ENCODE results near the gene ARHGAP5.

The ARHGAP5 gene

DNA sequence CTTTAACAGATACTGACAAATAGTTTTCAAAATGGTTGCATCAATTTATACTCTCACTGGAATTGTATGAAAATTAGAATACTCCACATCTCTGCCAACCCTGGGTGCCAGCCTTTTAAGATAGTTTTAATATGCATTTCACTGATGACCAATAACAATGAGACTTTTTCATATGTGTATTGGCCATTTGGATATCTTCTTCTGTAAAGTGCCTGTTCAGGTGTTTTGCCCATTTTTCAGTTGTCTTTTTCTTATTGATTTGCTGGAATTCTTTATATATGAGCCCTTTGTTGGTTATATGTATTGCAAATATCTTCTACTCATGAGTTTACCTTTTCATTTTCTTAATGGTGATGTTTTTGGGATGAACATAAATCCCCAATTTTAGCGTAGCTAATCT, 108.0 kb downstream of the ARHGAP5 start:
- DNase-seq: no peak

DNA sequence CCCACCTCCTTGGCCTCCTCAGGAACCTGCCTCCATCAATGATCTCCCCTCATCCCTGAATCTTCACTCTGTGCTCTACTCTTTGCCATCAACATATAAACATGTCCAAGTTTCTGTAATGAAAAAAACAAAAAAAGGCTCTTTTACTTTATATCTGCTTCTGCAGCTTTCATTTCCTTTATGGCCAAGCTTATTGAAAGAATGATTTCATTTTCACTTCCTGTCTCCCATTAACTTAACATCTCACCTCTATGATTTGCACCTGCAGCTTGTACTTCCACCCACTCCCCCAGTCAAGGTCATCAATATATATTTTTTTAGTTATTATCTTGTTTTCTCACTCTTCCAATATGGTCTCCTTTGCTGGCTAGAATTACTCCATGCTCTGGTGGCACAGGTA, 109.1 kb downstream of the ARHGAP5 start:
- no peak for DNase-seq

DNA sequence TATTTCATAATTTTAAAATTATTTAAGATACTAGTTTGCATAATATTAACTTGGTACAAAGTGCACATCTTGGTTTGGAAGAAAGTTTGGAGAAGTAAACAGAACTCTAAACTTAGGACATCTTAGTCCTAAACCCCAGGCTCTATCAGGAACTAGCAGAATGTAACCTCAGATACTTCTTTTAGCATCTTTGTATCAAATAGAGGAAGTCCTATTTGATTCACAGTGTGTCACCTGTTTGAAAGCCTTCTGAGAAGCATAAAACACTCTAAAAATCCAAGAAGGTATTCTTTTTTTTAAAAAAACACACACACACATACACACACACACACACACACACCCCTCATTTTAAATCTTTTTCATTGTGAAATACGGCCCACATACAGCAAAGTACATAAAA, 112.7 kb downstream of the ARHGAP5 start:
- no peak for DNase-seq

GRCh38 chr14:32190673-32191072, 113.6 kb downstream of the ARHGAP5 start:
- no peak for DNase-seq

DNA sequence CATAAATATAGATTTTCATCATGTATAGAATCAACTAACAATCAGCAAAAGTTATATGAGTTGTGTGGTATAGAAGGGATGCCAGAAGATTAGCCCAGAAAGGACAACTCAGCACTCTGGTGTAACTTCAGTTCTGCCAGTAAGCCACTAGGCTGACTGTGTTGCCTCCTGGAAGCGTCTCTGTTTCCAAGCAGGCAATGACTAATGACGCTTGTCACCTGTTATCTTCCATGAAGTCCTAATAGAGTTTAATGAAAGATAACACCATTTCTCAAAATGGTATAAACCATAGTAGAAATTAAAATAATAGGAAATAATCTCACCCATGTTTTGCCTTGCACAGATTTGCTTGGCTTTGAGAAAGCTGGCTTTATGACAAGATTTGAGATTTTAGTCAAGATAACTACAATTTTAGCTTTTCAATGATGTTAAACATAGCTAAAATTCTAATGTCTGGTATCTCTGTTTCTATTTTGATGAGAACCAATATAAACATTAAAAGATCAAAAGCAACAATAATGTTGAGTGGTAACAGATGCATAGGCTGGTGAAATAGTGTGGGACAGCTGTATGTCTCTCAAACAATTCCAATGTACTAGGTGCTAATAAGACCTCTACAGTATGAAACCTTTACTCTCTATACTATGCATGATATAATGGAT, 115.7 kb downstream of the ARHGAP5 start:
- no peak for DNase-seq

DNA sequence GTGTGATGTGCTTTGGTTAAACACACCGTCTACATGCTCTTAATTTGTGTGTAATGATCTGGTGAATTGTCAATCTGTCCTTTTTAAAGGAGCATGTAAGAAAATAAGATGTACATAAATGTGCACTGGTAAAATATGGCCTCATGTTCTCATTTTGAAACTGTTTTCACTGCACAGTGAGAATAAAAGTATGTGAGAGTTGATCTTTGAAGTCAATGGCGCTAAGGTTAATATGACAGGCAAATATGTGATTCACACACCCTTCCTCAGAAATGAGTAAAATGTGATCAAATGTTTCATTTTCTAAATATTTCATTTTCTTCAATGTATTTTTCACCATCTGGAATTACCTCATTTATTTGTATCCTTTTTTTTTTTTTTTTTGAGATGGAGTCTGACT, 116.4 kb downstream of the ARHGAP5 start:
- DNase-seq: no peak

GRCh38 chr14:32195636-32196035, 118.5 kb downstream of the ARHGAP5 start:
- DNase-seq: no peak

GRCh38 chr14:32197919-32198318, 120.8 kb downstream of the ARHGAP5 start:
- DNase-seq: no peak

GRCh38 chr14:32200368-32201192, 123.5 kb downstream of the ARHGAP5 start:
- no peak for DNase-seq

DNA sequence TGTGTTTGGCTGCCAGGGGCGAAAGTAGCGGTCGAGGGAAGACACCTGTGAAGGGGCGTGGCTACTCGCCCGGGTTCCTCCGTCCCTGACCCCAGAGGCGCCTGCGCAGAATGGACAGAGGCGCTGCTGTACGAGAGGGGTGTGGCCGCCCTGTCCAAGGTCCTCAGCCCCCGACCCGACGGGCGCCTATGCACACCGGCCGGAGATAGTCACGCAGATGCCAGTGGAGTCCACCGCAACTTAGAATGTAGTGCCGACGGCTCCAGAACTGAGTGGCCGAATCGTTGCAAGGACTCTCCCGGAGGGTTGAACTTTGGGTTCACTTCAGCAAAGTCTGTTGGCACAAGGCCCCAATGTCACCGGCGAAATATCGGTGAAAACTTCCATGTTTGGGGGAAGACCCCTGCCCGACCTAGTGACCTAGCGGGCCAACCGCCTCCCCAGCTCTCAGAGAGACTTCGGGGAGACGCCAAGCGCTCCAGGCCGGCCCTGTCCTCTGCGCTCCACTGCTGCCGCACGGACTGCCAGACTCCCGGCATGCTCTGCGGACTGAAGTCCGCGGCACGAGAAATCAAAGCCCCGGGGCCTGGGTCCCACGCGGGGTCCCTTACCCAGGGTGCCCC, 124.2 kb downstream of the ARHGAP5 start:
- DNase-seq: peak; percentile 81 to 85

- DNase-seq: peak; percentile 31 to 66
Observed at GRCh38 chr14:32201816-32202490, 124.8 kb downstream of the ARHGAP5 start, which contains the start of gene RNU6-7. RNU6-7 (plus strand) TSS chr14:32202045.

DNA sequence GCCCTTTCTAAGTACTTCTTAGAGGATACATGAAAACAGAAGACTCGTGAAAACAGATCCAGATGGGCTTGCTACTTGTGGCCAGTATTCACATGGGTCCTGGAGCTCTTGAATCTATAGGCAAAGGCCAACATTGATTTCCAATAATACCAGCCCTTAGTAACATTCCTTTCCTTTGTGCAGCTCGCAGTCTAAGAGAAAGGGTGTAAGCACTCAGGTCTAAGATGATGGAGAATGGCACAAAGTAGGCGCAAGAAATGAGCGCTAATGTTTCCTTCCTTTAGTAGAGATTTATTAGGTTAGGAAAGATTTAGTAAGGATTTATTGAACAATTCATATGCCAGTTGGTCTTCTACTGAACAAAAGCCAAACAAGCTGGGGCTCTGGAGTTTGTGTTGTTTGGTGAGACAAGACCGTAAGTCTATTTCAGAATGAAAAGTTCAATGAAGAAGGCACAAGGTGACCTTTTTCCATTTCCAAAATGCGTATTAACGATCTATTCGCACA, 125.4 kb downstream of the ARHGAP5 start:
- no peak for DNase-seq

GRCh38 chr14:32202998-32203882, 126.1 kb downstream of the ARHGAP5 start, which contains the start of gene RNU6-8:
RNU6-8 (minus strand) TSS chr14:32203269.
- peak; percentile 89 to 90 for DNase-seq

DNA sequence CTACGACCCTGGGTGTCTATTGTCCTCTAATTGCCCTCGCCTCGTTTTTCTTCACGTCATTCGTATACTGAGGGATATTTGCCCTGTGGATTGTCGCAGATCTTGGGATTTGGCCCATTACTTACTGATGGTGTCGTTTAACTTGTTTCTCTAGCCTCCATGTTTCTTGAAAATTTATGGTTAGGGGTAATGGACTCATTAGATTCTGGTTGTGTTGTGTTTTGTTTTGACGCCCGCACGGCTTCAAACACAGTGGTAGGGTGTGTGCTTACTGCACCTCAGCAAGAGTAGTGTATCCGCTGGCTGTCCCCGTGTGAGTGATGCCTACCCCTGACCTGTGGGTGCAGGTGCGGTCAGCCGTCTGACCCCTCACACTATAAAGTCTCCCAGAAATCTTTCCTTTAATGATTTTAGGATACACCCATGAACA, 126.8 kb downstream of the ARHGAP5 start:
- peak; percentile 15 to 31 for DNase-seq

- DNase-seq: no peak
Observed at GRCh38 chr14:32205554-32205953, 128.4 kb downstream of the ARHGAP5 start.

DNA sequence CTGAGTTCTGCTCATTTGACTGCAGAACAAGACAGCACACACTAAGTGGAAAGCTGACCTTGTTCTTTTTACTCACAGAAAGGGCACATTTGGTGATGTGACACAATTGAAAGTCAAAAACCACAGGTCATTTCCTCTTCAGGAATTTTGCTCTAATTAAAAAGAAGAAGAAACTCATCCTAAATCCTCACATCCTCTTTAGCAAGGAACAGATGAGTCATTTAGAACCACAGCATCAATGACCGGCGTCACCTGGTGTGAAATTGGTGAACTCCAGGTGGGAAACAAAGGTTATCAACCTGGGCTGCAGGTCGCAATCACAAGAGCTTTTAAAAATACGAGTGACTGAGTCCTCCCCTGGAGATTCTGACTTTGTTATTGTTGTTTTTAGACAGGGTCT, 128.9 kb downstream of the ARHGAP5 start:
- DNase-seq: peak in 1 of 2 donors; percentile 18

- DNase-seq: no peak
Observed at GRCh38 chr14:32206552-32206951, 129.4 kb downstream of the ARHGAP5 start.

DNA sequence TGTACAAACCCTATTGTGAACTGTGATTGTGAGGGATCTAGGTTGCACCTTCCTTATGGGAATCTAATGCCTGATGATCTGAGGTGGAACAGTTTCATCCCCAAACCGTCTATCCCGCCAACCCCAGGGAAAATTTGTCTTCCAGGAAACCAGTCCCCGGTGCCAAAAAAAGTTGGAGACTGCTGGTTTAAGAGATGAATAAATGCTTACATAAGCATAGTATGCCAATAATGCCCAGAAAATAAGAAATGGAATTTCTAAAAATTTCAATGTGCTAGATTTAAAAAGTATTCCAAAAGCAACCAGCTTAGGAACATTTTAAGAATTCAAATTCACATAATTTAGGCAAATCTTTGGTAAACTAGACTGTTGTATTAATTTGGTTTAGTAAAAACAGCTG, 131.4 kb downstream of the ARHGAP5 start:
- DNase-seq: no peak

Data from CD4-positive, alpha-beta T cell treated with Interleukin-4 for 1 hour (primary cell).